IMR-90 (cell line): Measurements from ENCODE around the gene ST3GAL5. TPM values are rescaled to one million over a fixed set of nuclear protein-coding genes. Genes with fewer than 3 reads are reported as not detected.

ENCODE experiments used
- ATAC-seq: fragments of 200-7000 bp; cut with Tn5 transposase; 2 replicates; pipeline ENCODE4 v1.9.1; 2020; ENCODE audit warnings: low read depth, mild to moderate bottlenecking, moderate library complexity
- BruUV-seq: library from RNA; stranded (reverse); fragments of 400-500 nt; replicated peaks from 2 replicates; lab custom pipeline; 2021; lab: Mats Ljungman, UMichigan
- CTCF ChIA-PET: fragments of 300-600 bp; formaldehyde crosslinking; extraction: SDS; loops from one replicate; lab custom pipeline; 2021; ENCODE audit warnings: antibody characterized with exemption; lab: Yijun Ruan, JAX
- POLR2A ChIA-PET: fragments of 300-600 bp; sonication (Branson Sonifier 250); formaldehyde crosslinking; loops from one replicate; lab custom pipeline; 2022; ENCODE audit warnings: antibody characterized with exemption; ENCODE audit not compliant: unreplicated experiment; lab: Charles Lee
- DNase-seq: peaks from one replicate; pipeline ENCODE4 v3.0.0; 2013
- H2AFZ ChIP-seq: replicated peaks from 2 replicates; pipeline ENCODE3; 2013; ENCODE audit warnings: low read length, mild to moderate bottlenecking; ENCODE audit not compliant: poor library complexity
- H2AK5ac ChIP-seq: 2 replicates; pipeline ENCODE4 v1.6.1; 2013; ENCODE audit warnings: low read depth, low read length, inconsistent platforms
- H2AK9ac ChIP-seq: replicated peaks from 2 replicates; pipeline ENCODE3; 2013; ENCODE audit warnings: mild to moderate bottlenecking, low read depth, low read length, moderate library complexity; ENCODE audit not compliant: poor library complexity
- H2BK120ac ChIP-seq: 2 replicates; pipeline ENCODE4 v1.6.1; 2013; ENCODE audit warnings: low read depth, low read length, inconsistent platforms
- H2BK15ac ChIP-seq: 3 replicates; pipeline ENCODE4 v1.6.1; 2013; ENCODE audit warnings: low read depth, low read length, inconsistent platforms
- H2BK20ac ChIP-seq: 2 replicates; pipeline ENCODE4 v1.6.1; 2013; ENCODE audit warnings: low read depth, mild to moderate bottlenecking, inconsistent platforms, low read length, moderate library complexity
- H2BK5ac ChIP-seq: 2 replicates; pipeline ENCODE4 v1.6.1; 2013; ENCODE audit warnings: mild to moderate bottlenecking, low read depth, low read length, inconsistent platforms; ENCODE audit not compliant: poor library complexity, severe bottlenecking
- H3K14ac ChIP-seq: replicated peaks from 2 replicates; pipeline ENCODE4 v1.6.1; 2013; ENCODE audit warnings: low read depth, low read length, inconsistent platforms
- H3K18ac ChIP-seq: 2 replicates; pipeline ENCODE4 v1.6.1; 2013; ENCODE audit warnings: low read depth, low read length, control low read depth
- H3K23ac ChIP-seq: 2 replicates; pipeline ENCODE4 v1.6.1; 2013; ENCODE audit warnings: low read depth, low read length, inconsistent platforms
- H3K27ac ChIP-seq: 2 replicates; pipeline ENCODE4 v1.5.1; 2013; ENCODE audit warnings: mild to moderate bottlenecking, control low read depth, low read length; ENCODE audit not compliant: insufficient read depth
- H3K27me3 ChIP-seq: 2 replicates; pipeline ENCODE4 v1.6.1; 2013; ENCODE audit warnings: low read length; ENCODE audit not compliant: control insufficient read depth, insufficient read depth
- H3K36me3 ChIP-seq: 2 replicates; pipeline ENCODE4 v1.6.1; 2013; ENCODE audit warnings: low read length, mixed read lengths; ENCODE audit not compliant: control insufficient read depth, insufficient read depth
- H3K4ac ChIP-seq: 2 replicates; pipeline ENCODE4 v1.6.1; 2013; ENCODE audit warnings: low read depth, low read length, inconsistent platforms
- H3K4me1 ChIP-seq: 2 replicates; pipeline ENCODE4 v1.6.1; 2013; ENCODE audit warnings: low read length, mixed read lengths; ENCODE audit not compliant: control insufficient read depth, insufficient read depth
- H3K4me2 ChIP-seq: 2 replicates; pipeline ENCODE4 v1.6.1; 2013; ENCODE audit warnings: low read depth, mild to moderate bottlenecking, control low read depth, low read length, moderate library complexity
- H3K4me3 ChIP-seq: 2 replicates; pipeline ENCODE4 v1.5.1; 2013; ENCODE audit warnings: low read depth, mild to moderate bottlenecking, control low read depth, low read length, moderate library complexity; ENCODE audit not compliant: insufficient read depth
- H3K56ac ChIP-seq: 2 replicates; pipeline ENCODE4 v1.6.1; 2013; ENCODE audit warnings: low read length, inconsistent platforms; ENCODE audit not compliant: insufficient read depth; ENCODE audit errors: extremely low read depth
- H3K79me1 ChIP-seq, 2 experiments: 2 replicates each; pipeline ENCODE4 v1.6.1; 2013; ENCODE audit warnings: low read length in 2 of 2, inconsistent platforms in 1 of 2, low read depth in 1 of 2
- H3K9ac ChIP-seq: 2 replicates; pipeline ENCODE4 v1.6.1; 2013; ENCODE audit warnings: low read depth, low read length, control low read depth
- H3K9me1 ChIP-seq: 2 replicates; pipeline ENCODE4 v1.6.1; 2013; ENCODE audit warnings: low read length, inconsistent platforms; ENCODE audit not compliant: insufficient read depth
- H3K9me3 ChIP-seq: 2 replicates; pipeline ENCODE4 v1.6.1; 2013; ENCODE audit warnings: low read length; ENCODE audit not compliant: control insufficient read depth, insufficient read depth
- H4K20me1 ChIP-seq: 2 replicates; pipeline ENCODE4 v1.6.1; 2013; ENCODE audit warnings: low read length, inconsistent platforms; ENCODE audit not compliant: insufficient read depth
- H4K5ac ChIP-seq: 2 replicates; pipeline ENCODE4 v1.6.1; 2013; ENCODE audit warnings: mild to moderate bottlenecking, low read depth, low read length, control low read depth
- H4K8ac ChIP-seq, 2 experiments: 2 replicates each; pipeline ENCODE4 v1.6.1; 2013; ENCODE audit warnings: low read depth in 2 of 2, low read length in 2 of 2, control low read depth in 1 of 2, inconsistent platforms in 1 of 2
- H4K91ac ChIP-seq: 2 replicates; pipeline ENCODE4 v1.6.1; 2013; ENCODE audit warnings: low read depth, low read length, inconsistent platforms; ENCODE audit not compliant: insufficient read depth
- CEBPB ChIP-seq: IDR thresholded peaks from 2 replicates; pipeline ENCODE4 v1.6.1; 2012; ENCODE audit warnings: low read depth, low read length, improper control_type of control experiment
- FOS ChIP-seq: fragments of 150-350 bp; IDR thresholded peaks from 2 replicates; pipeline ENCODE4 v1.6.1; 2016; ENCODE audit warnings: low read depth, low read length
- MXI1 ChIP-seq: IDR thresholded peaks from 2 replicates; pipeline ENCODE4 v1.6.1; 2012; ENCODE audit warnings: low read depth, mild to moderate bottlenecking, low read length, moderate library complexity, borderline replicate concordance
- NFE2L2 ChIP-seq: fragments of 150-350 bp; IDR thresholded peaks from 2 replicates; pipeline ENCODE4 v1.6.1; 2016; ENCODE audit warnings: low read depth, mild to moderate bottlenecking, low read length
- RAD21 ChIP-seq: IDR thresholded peaks from 2 replicates; pipeline ENCODE4 v1.6.1; 2012; ENCODE audit warnings: low read length, improper control_type of control experiment
- RCOR1 ChIP-seq: IDR thresholded peaks from 2 replicates; pipeline ENCODE4 v1.6.1; 2012; ENCODE audit warnings: mild to moderate bottlenecking, low read length, improper control_type of control experiment; ENCODE audit not compliant: insufficient replicate concordance
- USF2 ChIP-seq: fragments of 150-350 bp; IDR thresholded peaks from 2 replicates; pipeline ENCODE4 v1.6.1; 2017; ENCODE audit warnings: mild to moderate bottlenecking, antibody characterized with exemption, low read length, low read depth
- WGBS, 2 experiments: methylation state at CpG; one replicate each; pipeline versions ENCODE4 v1.1.5 to v1.1.7; 2013; ENCODE audit warnings: missing lambda C conversion rate in 2 of 2; ENCODE audit not compliant: insufficient read length in 1 of 2; ENCODE audit errors: extremely low coverage in 2 of 2; 5-methylcytosine and 5-hydroxymethylcytosine counted together
- dilution Hi-C: fragments of 300-500 bp; cut with HindIII; formaldehyde crosslinking; loops from one replicate; pipeline ENCODE4 v1.14.3; 2018; ENCODE audit warnings: low sequenced_read_pairs; ENCODE audit not compliant: unreplicated experiment
- in situ Hi-C: fragments of 300-500 bp; cut with MboI; formaldehyde crosslinking; loops from 3 replicates; pipeline ENCODE4 v1.14.3; 2019; ENCODE audit warnings: low sequenced_read_pairs, inconsistent platforms, mixed read lengths
- intact Hi-C: fragments of 100-400 bp; cut with micrococcal nuclease; formaldehyde crosslinking; loops from 2 replicates; pipeline ENCODE4 v1.10.0; 2022
- polyA plus RNA-seq, 3 experiments: library from polyadenylated mRNA; depleted of rRNA; stranded (reverse); fragments of >200 nt; gene quantifications; 2 replicates each; pipeline ENCODE4 v1.2.3, GENCODE V29; 2012; ENCODE audit warnings: low replicate concordance in 1 of 3
- total RNA-seq: library from RNA; depleted of rRNA; stranded (reverse); fragments of >200 nt; gene quantifications from 2 replicates; pipeline ENCODE4 v1.2.3, GENCODE V29; 2012

The ST3GAL5 gene
- total and polyA plus RNA-seq, 2 of the 4 experiments (the other 2 are of a cell fraction): 16.8 to 21.0 TPM

GRCh38 chr2:85902496-85902895 is 13.7 kb upstream of the ST3GAL5 start:
- TF ChIP-seq RAD21 (no peak), MXI1 (no peak), RCOR1 (no peak), USF2 (no peak), CEBPB (peak; percentile 91), NFE2L2 (no peak), FOS (peak; percentile 28; the same call in 1 of the 2 replicates)
- Histone ChIP-seq H2BK5ac (no peak overlapping the region), H3K9ac (no peak overlapping the region), H3K27ac (no peak overlapping the region), H3K4me1 (peaks cover 12% of the 10 kb centered on the region), H3K9me3 (no peaks in the 10 kb centered on the region), H4K91ac (no peak overlapping the region), H3K79me1 (no peaks in the 10 kb centered on the region), H3K56ac (no peak overlapping the region), H2AFZ (no peak overlapping the region), H3K27me3 (peaks cover 11% of the 10 kb centered on the region), H2BK120ac (no peak overlapping the region), H2AK9ac (no peak overlapping the region), H3K18ac (no peak overlapping the region), H3K9me1 (no peaks in the 10 kb centered on the region; the same call in 1 of the 2 replicates), H4K20me1 (no peaks in the 10 kb centered on the region), H2AK5ac (no peak overlapping the region), H3K4ac (no peak overlapping the region), H2BK15ac (no peak overlapping the region), H4K5ac (no peak overlapping the region), H3K4me3 (no peak overlapping the region), H2BK20ac (no peak overlapping the region), H3K36me3 (no peaks in the 10 kb centered on the region), H3K14ac (no peak overlapping the region), H3K4me2 (no peak overlapping the region), H4K8ac (no peak overlapping the region), H3K23ac (no peak overlapping the region)
- no TSS peak for BruUV-seq
- in situ Hi-C loops (no loop called here), intact Hi-C loops (no loop called here), dilution Hi-C loops (no loop called here)
- peak; percentile 85 for DNase-seq
- peak; percentile 90 for ATAC-seq
- CTCF ChIA-PET: no interaction called here
- no CpG with 5 or more reads among the region's 2 CpGs for WGBS, 2 experiments
- POLR2A ChIA-PET: no interaction called here
